ENCODE measurements around the gene HACD3.
A peak's percentile ranks its signal among the peaks of the same experiment; 100 is the strongest.
"Not testable (repeated sequence)": the region's sequence is repeated elsewhere in the genome, so short reads cannot be mapped to it uniquely, and the experiment has no call there.

Gene HACD3

GRCh38 chr15:65550681-65551098 is 20.4 kb downstream of the HACD3 start:
- DNase-seq = no peak

- no peak for DNase-seq
Measured at GRCh38 chr15:65551183-65551582, 20.9 kb downstream of the HACD3 start.

- not testable (repeated sequence) for DNase-seq
Measured at GRCh38 chr15:65552851-65553250, 22.6 kb downstream of the HACD3 start.

GRCh38 chr15:65553691-65554090 is 23.4 kb downstream of the HACD3 start:
- no peak for DNase-seq

GRCh38 chr15:65556622-65557021 is 26.4 kb downstream of the HACD3 start:
- DNase-seq = no peak

GRCh38 chr15:65558336-65558735 is 28.1 kb downstream of the HACD3 start:
- no peak for DNase-seq

- no peak for DNase-seq
Measured at GRCh38 chr15:65558997-65559760, 28.9 kb downstream of the HACD3 start.

GRCh38 chr15:65559941-65560340 is 29.7 kb downstream of the HACD3 start:
- no peak for DNase-seq

GRCh38 chr15:65561934-65562333 is 31.7 kb downstream of the HACD3 start:
- no peak for DNase-seq

GRCh38 chr15:65569728-65570127 is 39.5 kb downstream of the HACD3 start:
- no peak for DNase-seq

- no peak for DNase-seq
Measured at GRCh38 chr15:65571971-65572370, 41.7 kb downstream of the HACD3 start.

GRCh38 chr15:65576664-65577063 is 46.4 kb downstream of the HACD3 start:
- no peak for DNase-seq

- no peak for DNase-seq
Measured at GRCh38 chr15:65577129-65577996, 47.1 kb downstream of the HACD3 start.

- no peak for DNase-seq
Measured at GRCh38 chr15:65578904-65579728, 48.9 kb downstream of the HACD3 start.

GRCh38 chr15:65579762-65580161 is 49.5 kb downstream of the HACD3 start:
- no peak for DNase-seq

- no peak for DNase-seq
Measured at GRCh38 chr15:65580287-65580686, 50.0 kb downstream of the HACD3 start.

GRCh38 chr15:65583701-65584100 is 53.4 kb downstream of the HACD3 start:
- peak in 1 of 2 donors; percentile 16 for DNase-seq

- no peak for DNase-seq
Measured at GRCh38 chr15:65584241-65584640, 54.0 kb downstream of the HACD3 start.

GRCh38 chr15:65587094-65587493 is 56.8 kb downstream of the HACD3 start:
- no peak for DNase-seq

GRCh38 chr15:65595960-65596359 is 65.7 kb downstream of the HACD3 start:
- no peak for DNase-seq

GRCh38 chr15:65598468-65598867 is 68.2 kb downstream of the HACD3 start:
- no peak for DNase-seq

GRCh38 chr15:65599677-65600076 is 69.4 kb downstream of the HACD3 start:
- DNase-seq = no peak

GRCh38 chr15:65603134-65603533 is 72.9 kb downstream of the HACD3 start:
- no peak for DNase-seq

Measured in stimulated activated CD4-positive, alpha-beta T cell treated with anti-CD3 and anti-CD28 coated beads, Interleukin-2, amount 100 ng/mL, for 24 hours (primary cell).